Fibroblast of lung (primary cell): ENCODE results near the gene OR52B2. TPM values are rescaled to one million over a fixed set of nuclear protein-coding genes. Genes with fewer than 3 reads are reported as not detected.

ENCODE experiments used
- DNase-seq, 2 donors: peaks; one replicate each; pipeline versions ENCODE4 v3.0.0 to v3.0.0-alpha.2; 2010; ENCODE audit warnings: low read depth in 2 of 2
- H2AFZ ChIP-seq: 2 replicates; pipeline ENCODE4 v1.5.1; 2012; ENCODE audit warnings: low read length, control low read depth, inconsistent platforms
- H3K27ac ChIP-seq: 2 replicates; pipeline ENCODE4 v1.5.1; 2011; ENCODE audit warnings: low read length, control low read depth; ENCODE audit not compliant: insufficient read depth
- H3K27me3 ChIP-seq: 2 replicates; pipeline ENCODE4 v1.5.1; 2011; ENCODE audit warnings: mild to moderate bottlenecking, low read length; ENCODE audit not compliant: control insufficient read depth, insufficient read depth
- H3K36me3 ChIP-seq: 2 replicates; pipeline ENCODE4 v1.5.1; 2011; ENCODE audit warnings: low read length; ENCODE audit not compliant: control insufficient read depth, insufficient read depth
- H3K4me1 ChIP-seq: 2 replicates; pipeline ENCODE4 v1.5.1; 2011; ENCODE audit warnings: low read length; ENCODE audit not compliant: control insufficient read depth, insufficient read depth; ENCODE audit errors: extremely low read depth
- H3K4me2 ChIP-seq: 2 replicates; pipeline ENCODE4 v1.5.1; 2011; ENCODE audit warnings: low read length, control low read depth; ENCODE audit not compliant: insufficient read depth; ENCODE audit errors: extremely low read depth
- H3K4me3 ChIP-seq, 4 experiments: fragments of 200-600 bp in 1 of 4; sonication (generic) in 1 of 4; replicated peaks in 1 of 4; 2 replicates each; pipeline ENCODE4 v1.5.1; 2011 to 2016; ENCODE audit warnings: low read length in 4 of 4, low read depth in 3 of 4, mild to moderate bottlenecking in 3 of 4, control low read depth in 2 of 4, inconsistent platforms in 1 of 4, mixed read lengths in 1 of 4; ENCODE audit not compliant: insufficient read depth in 1 of 4; ENCODE audit errors: control extremely low read depth in 1 of 4
- H3K79me2 ChIP-seq: 2 replicates; pipeline ENCODE4 v1.5.1; 2012; ENCODE audit warnings: mild to moderate bottlenecking, low read length, inconsistent platforms; ENCODE audit not compliant: control insufficient read depth, insufficient read depth
- H3K9ac ChIP-seq: 2 replicates; pipeline ENCODE4 v1.5.1; 2011; ENCODE audit warnings: mild to moderate bottlenecking, low read length, control low read depth; ENCODE audit not compliant: insufficient read depth
- H3K9me3 ChIP-seq: 2 replicates; pipeline ENCODE4 v1.5.1; 2012; ENCODE audit warnings: low read depth, low read length; ENCODE audit not compliant: control insufficient read depth, insufficient read depth
- H4K20me1 ChIP-seq: 2 replicates; pipeline ENCODE4 v1.5.1; 2011; ENCODE audit warnings: low read length; ENCODE audit not compliant: control insufficient read depth, insufficient read depth; ENCODE audit errors: extremely low read depth
- CTCF ChIP-seq, 2 donors: IDR thresholded peaks in 1 of 2; conservative IDR thresholded peaks in 1 of 2; 1 replicate in 1 of 2; 2 replicates in 1 of 2; pipeline ENCODE4 v1.5.1; 2011 to 2012; ENCODE audit warnings: low read length in 2 of 2, control low read depth in 1 of 2, inconsistent platforms in 1 of 2, low read depth in 1 of 2, mild to moderate bottlenecking in 1 of 2
- EZH2 ChIP-seq: IDR thresholded peaks from 2 replicates; pipeline ENCODE4 v1.5.1; 2012; ENCODE audit warnings: low read length, control low read depth, mild to moderate bottlenecking; ENCODE audit errors: missing control alignments
- polyA plus RNA-seq, 2 donors: library from polyadenylated mRNA; depleted of rRNA in 1 of 2; stranded (reverse) in 1 of 2; unstranded in 1 of 2; fragments of >200 nt; gene quantifications; 2 replicates each; pipeline ENCODE4 v1.2.1, GENCODE V29; 2011 to 2012; ENCODE audit warnings: missing spikeins in 1 of 2
- total RNA-seq: library from RNA; depleted of rRNA; stranded (reverse); fragments of >200 nt; gene quantifications from 2 replicates; pipeline ENCODE4 v1.2.1, GENCODE V29; 2014

Gene OR52B2
- total and polyA plus RNA-seq, 2 donors (not counting 1 experiment from before 2014, with no cell fraction given): not detected

- Histone ChIP-seq H3K4me1 (no peaks in the 10 kb centered on the region), H3K4me3 (no peak overlapping the region), H3K4me2 (no peak overlapping the region), H4K20me1 (no peaks in the 10 kb centered on the region), H2AFZ (no peak overlapping the region), H3K9me3 (no peaks in the 10 kb centered on the region), H3K79me2 (no peaks in the 10 kb centered on the region), H3K27me3 (no peaks in the 10 kb centered on the region), H3K36me3 (no peaks in the 10 kb centered on the region), H3K27ac (no peak overlapping the region), H3K9ac (no peak overlapping the region)
- TF ChIP-seq EZH2 (no peak), CTCF (conservative IDR thresholded peaks at IDR 0.05 in 1 of 2, IDR thresholded peaks at IDR 0.05 in 1 of 2; ENCODE audit: low read depth in 1 of 2, low read length in 2 of 2) (no peak)
- peak in 1 of 2 donors; percentile 59 for DNase-seq
Observed at GRCh38 chr11:6197466-6198200, 27.5 kb upstream of the OR52B2 start.

GRCh38 chr11:6196396-6196795, 26.3 kb upstream of the OR52B2 start:
- Histone ChIP-seq H3K4me3 (no peak overlapping the region), H3K4me2 (no peak overlapping the region), H3K4me1 (no peaks in the 10 kb centered on the region), H3K27ac (no peak overlapping the region), H3K27me3 (no peaks in the 10 kb centered on the region), H3K9me3 (no peaks in the 10 kb centered on the region), H3K79me2 (no peaks in the 10 kb centered on the region), H3K36me3 (no peaks in the 10 kb centered on the region), H4K20me1 (no peaks in the 10 kb centered on the region), H2AFZ (no peak overlapping the region), H3K9ac (no peak overlapping the region)
- no peak for TF ChIP-seq EZH2
- TF ChIP-seq CTCF (conservative IDR thresholded peaks at IDR 0.05 in 1 of 2, IDR thresholded peaks at IDR 0.05 in 1 of 2; ENCODE audit: low read depth in 1 of 2, low read length in 2 of 2): no peak
- DNase-seq: no peak

GRCh38 chr11:6194065-6194581, 24.0 kb upstream of the OR52B2 start:
- no peak overlapping the region for H3K9ac ChIP-seq
- H3K4me1 ChIP-seq: no peaks in the 10 kb centered on the region
- no peak overlapping the region for H2AFZ ChIP-seq
- no peak overlapping the region for H3K4me3 ChIP-seq
- H3K9me3 ChIP-seq: no peaks in the 10 kb centered on the region
- no peak for TF ChIP-seq EZH2
- no peak for TF ChIP-seq CTCF (conservative IDR thresholded peaks at IDR 0.05 in 1 of 2, IDR thresholded peaks at IDR 0.05 in 1 of 2; ENCODE audit: low read depth in 1 of 2, low read length in 2 of 2)
- H3K4me2 ChIP-seq: no peak overlapping the region
- no peaks in the 10 kb centered on the region for H3K27me3 ChIP-seq
- DNase-seq: peak in 1 of 2 donors; percentile 12
- no peaks in the 10 kb centered on the region for H3K36me3 ChIP-seq
- no peaks in the 10 kb centered on the region for H3K79me2 ChIP-seq
- H3K27ac ChIP-seq: no peak overlapping the region
- no peaks in the 10 kb centered on the region for H4K20me1 ChIP-seq
